ENCODE data around the gene DCDC2C. TPM values are rescaled to one million over a fixed set of nuclear protein-coding genes. Genes with fewer than 3 reads are reported as not detected.

DCDC2C gene
- total RNA-seq, 1 donor from 2014 or later, result not detected

GRCh38 chr2:3703757-3704355 is 481 bp downstream of the DCDC2C start:
- ATAC-seq (no peak), DNase-seq (ENCODE audit: missing footprints) (peak; percentile 33)
- intact Hi-C loops (cut with DNase I), result no loop called here

GRCh38 chr2:3704692-3705091 is 1.3 kb downstream of the DCDC2C start:
- ATAC-seq, result no peak
- intact Hi-C loops (cut with DNase I), result no loop called here
- no peak for DNase-seq (ENCODE audit: missing footprints)

- intact Hi-C loops (cut with DNase I), result no loop called here
- ATAC-seq, result no peak
- DNase-seq (ENCODE audit: missing footprints), result no peak
Observed at GRCh38 chr2:3705782-3706181, 2.4 kb downstream of the DCDC2C start.

- intact Hi-C loops (cut with DNase I), result no loop called here
- ATAC-seq (no peak), DNase-seq (ENCODE audit: missing footprints) (no peak)
Observed at GRCh38 chr2:3706892-3707291, 3.5 kb downstream of the DCDC2C start.

- DNase-seq (ENCODE audit: missing footprints), result no peak
- intact Hi-C loops (cut with DNase I), result no loop called here
- no peak for ATAC-seq
Observed at GRCh38 chr2:3708576-3708975, 5.2 kb downstream of the DCDC2C start.

- ATAC-seq (no peak), DNase-seq (ENCODE audit: missing footprints) (no peak)
- intact Hi-C loops (cut with DNase I), result no loop called here
Observed at GRCh38 chr2:3709225-3709624, 5.8 kb downstream of the DCDC2C start.

GRCh38 chr2:3712424-3712823 is 9.0 kb downstream of the DCDC2C start:
- intact Hi-C loops (cut with DNase I), result no loop called here
- ATAC-seq, result no peak
- DNase-seq (ENCODE audit: missing footprints), result no peak

- ATAC-seq, result no peak
Observed at GRCh38 chr2:3712831-3713503, 9.6 kb downstream of the DCDC2C start.

GRCh38 chr2:3718679-3719078 is 15.3 kb downstream of the DCDC2C start:
- intact Hi-C loops (cut with DNase I), result no loop called here
- ATAC-seq, result no peak
- no peak for DNase-seq (ENCODE audit: missing footprints)

More at GRCh38 chr2:3712831-3713503, 9.6 kb downstream of the DCDC2C start:
- intact Hi-C loops (cut with DNase I), result no loop called here
- no peak for DNase-seq (ENCODE audit: missing footprints)

GRCh38 chr2:3725002-3725401 is 21.6 kb downstream of the DCDC2C start:
- intact Hi-C loops (cut with DNase I), result loop anchor here (5.0 kb wide), 2 partner anchors 57 to 102 kb away; no protein-coding TSS in a partner anchor

GRCh38 chr2:3725458-3726250 is 22.3 kb downstream of the DCDC2C start:
- intact Hi-C loops (cut with DNase I), result loop anchor here (5.0 kb wide), 2 partner anchors 57 to 102 kb away; no protein-coding TSS in a partner anchor

More at GRCh38 chr2:3725002-3725401, 21.6 kb downstream of the DCDC2C start:
- ATAC-seq (no peak), DNase-seq (ENCODE audit: missing footprints) (no peak)

GRCh38 chr2:3726511-3726910 is 23.1 kb downstream of the DCDC2C start:
- DNase-seq (ENCODE audit: missing footprints) (no peak), ATAC-seq (no peak)
- intact Hi-C loops (cut with DNase I), result loop anchor here (5.0 kb wide), 2 partner anchors 56 to 101 kb away; no protein-coding TSS in a partner anchor

More at GRCh38 chr2:3725458-3726250, 22.3 kb downstream of the DCDC2C start:
- DNase-seq (ENCODE audit: missing footprints) (no peak), ATAC-seq (no peak)

GRCh38 chr2:3727397-3728045 is 24.1 kb downstream of the DCDC2C start:
- ATAC-seq, result no peak
- intact Hi-C loops (cut with DNase I), result loop anchor here (5.0 kb wide), 2 partner anchors 55 to 100 kb away; no protein-coding TSS in a partner anchor
- no peak for DNase-seq (ENCODE audit: missing footprints)

- DNase-seq (ENCODE audit: missing footprints) (no peak), ATAC-seq (no peak)
- intact Hi-C loops (cut with DNase I), result loop anchor here (5.0 kb wide), 2 partner anchors 54 to 99 kb away; no protein-coding TSS in a partner anchor
Observed at GRCh38 chr2:3728104-3729054, 25.0 kb downstream of the DCDC2C start.

GRCh38 chr2:3729055-3729448 is 25.7 kb downstream of the DCDC2C start:
- intact Hi-C loops (cut with DNase I), result loop anchor here (5.0 kb wide), 2 partner anchors 53 to 98 kb away; no protein-coding TSS in a partner anchor
- ATAC-seq (no peak), DNase-seq (ENCODE audit: missing footprints) (no peak)

GRCh38 chr2:3729786-3730185 is 26.4 kb downstream of the DCDC2C start:
- intact Hi-C loops (cut with DNase I), result loop anchor here (5.0 kb wide), 2 partner anchors 53 to 98 kb away; no protein-coding TSS in a partner anchor
- no peak for ATAC-seq
- no peak for DNase-seq (ENCODE audit: missing footprints)

GRCh38 chr2:3730646-3731045 is 27.3 kb downstream of the DCDC2C start:
- no peak for ATAC-seq
- intact Hi-C loops (cut with DNase I), result no loop called here
- DNase-seq (ENCODE audit: missing footprints), result no peak

GRCh38 chr2:3731829-3732228 is 28.5 kb downstream of the DCDC2C start:
- intact Hi-C loops (cut with DNase I), result no loop called here
- no peak for DNase-seq (ENCODE audit: missing footprints)
- ATAC-seq, result no peak

Data from Right ventricle myocardium inferior (tissue), 1 donor.